Measurements from ENCODE around the gene ERBB4. TPM values are rescaled to one million over a fixed set of nuclear protein-coding genes. Genes with fewer than 3 reads are reported as not detected.

The ERBB4 gene
- total RNA-seq, 1 experiment from 2014 or later, result 0.04 TPM

DNA sequence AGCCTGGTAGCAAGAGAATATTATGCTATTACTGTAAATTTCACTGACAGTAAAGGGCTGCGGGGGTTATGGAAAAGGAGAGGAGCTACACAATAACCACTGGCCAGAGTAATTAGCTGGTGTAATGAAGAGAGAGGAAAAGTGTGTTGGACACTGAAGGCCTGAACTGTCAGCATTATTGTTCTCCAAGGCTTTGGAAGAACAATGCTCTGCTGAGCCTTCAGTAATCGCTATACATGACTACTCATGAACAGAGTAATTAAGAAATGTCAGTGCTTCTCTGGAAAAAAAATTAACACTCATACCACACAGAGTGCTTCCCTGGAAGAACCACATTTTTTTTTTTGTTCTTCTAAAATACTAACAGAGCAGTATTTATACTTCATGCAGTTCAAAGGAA, 1050.9 kb downstream of the ERBB4 start:
- H2BK5ac ChIP-seq (ENCODE audit: insufficient read length, low read length), result no peak overlapping the region
- no peak overlapping the region for H3K23ac ChIP-seq (ENCODE audit: insufficient read length, low read depth, low read length)
- no peak overlapping the region for H3K18ac ChIP-seq (ENCODE audit: insufficient read length, low read depth, low read length)
- no peak overlapping the region for H3K56ac ChIP-seq (ENCODE audit: insufficient read length, low read depth, low read length)
- H3K79me2 ChIP-seq (ENCODE audit: insufficient read depth, low read length), result no peaks in the 10 kb centered on the region
- H4K5ac ChIP-seq (ENCODE audit: insufficient read length, low read depth, low read length), result no peak overlapping the region
- no peak overlapping the region for H3K27ac ChIP-seq (ENCODE audit: insufficient read length, low read depth, low read length)
- no peaks in the 10 kb centered on the region for H3K4me1 ChIP-seq (ENCODE audit: insufficient read depth, low read length)
- no peak for DNase-seq
- H2AK5ac ChIP-seq (ENCODE audit: insufficient read length, low read length), result no peak overlapping the region
- no peaks in the 10 kb centered on the region for H3K23me2 ChIP-seq (ENCODE audit: insufficient read length, low read depth, low read length, poor library complexity, severe bottlenecking)
- no peaks in the 10 kb centered on the region for H3K79me1 ChIP-seq (ENCODE audit: insufficient read depth, low read depth, low read length, poor library complexity, severe bottlenecking)
- H4K91ac ChIP-seq (ENCODE audit: insufficient read length, low read depth, low read length), result no peak overlapping the region
- H2BK20ac ChIP-seq (ENCODE audit: low read depth, low read length, poor library complexity, severe bottlenecking), result no peak overlapping the region
- Mint-ChIP-seq H3K4me3 (no peak overlapping the region), H3K27me3 (ENCODE audit: low read depth) (no peaks in the 10 kb centered on the region), H3K4me1 (peaks cover 6 to 8% of the 10 kb centered on the region in 2 experiments; a peak in 3 of 4 replicates), H3K27ac (no peak overlapping the region), H3K9me3 (no peaks in the 10 kb centered on the region), H3K36me3 (ENCODE audit: insufficient read depth in 1 of 3, low read depth in 3 of 3) (no peaks in the 10 kb centered on the region)
- no peak overlapping the region for H3K14ac ChIP-seq (ENCODE audit: insufficient read depth, low read length)
- no peak overlapping the region for H2BK15ac ChIP-seq (ENCODE audit: low read depth, low read length)
- H3T11ph ChIP-seq (ENCODE audit: low read length), result no peak overlapping the region
- TF ChIP-seq, protein P1, sequence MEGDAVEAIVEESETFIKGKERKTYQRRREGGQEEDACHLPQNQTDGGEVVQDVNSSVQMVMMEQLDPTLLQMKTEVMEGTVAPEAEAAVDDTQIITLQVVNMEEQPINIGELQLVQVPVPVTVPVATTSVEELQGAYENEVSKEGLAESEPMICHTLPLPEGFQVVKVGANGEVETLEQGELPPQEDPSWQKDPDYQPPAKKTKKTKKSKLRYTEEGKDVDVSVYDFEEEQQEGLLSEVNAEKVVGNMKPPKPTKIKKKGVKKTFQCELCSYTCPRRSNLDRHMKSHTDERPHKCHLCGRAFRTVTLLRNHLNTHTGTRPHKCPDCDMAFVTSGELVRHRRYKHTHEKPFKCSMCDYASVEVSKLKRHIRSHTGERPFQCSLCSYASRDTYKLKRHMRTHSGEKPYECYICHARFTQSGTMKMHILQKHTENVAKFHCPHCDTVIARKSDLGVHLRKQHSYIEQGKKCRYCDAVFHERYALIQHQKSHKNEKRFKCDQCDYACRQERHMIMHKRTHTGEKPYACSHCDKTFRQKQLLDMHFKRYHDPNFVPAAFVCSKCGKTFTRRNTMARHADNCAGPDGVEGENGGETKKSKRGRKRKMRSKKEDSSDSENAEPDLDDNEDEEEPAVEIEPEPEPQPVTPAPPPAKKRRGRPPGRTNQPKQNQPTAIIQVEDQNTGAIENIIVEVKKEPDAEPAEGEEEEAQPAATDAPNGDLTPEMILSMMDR (conservative IDR thresholded peaks at IDR 0.05), result no peak
- no peaks in the 10 kb centered on the region for H3K27me3 ChIP-seq (ENCODE audit: insufficient read depth, low read length)
- H2BK12ac ChIP-seq (ENCODE audit: insufficient read length, low read depth, low read length), result no peak overlapping the region
- no peaks in the 10 kb centered on the region for H4K20me1 ChIP-seq (ENCODE audit: control insufficient read depth, insufficient read depth, insufficient read length)
- H3K9me3 ChIP-seq (ENCODE audit: control insufficient read depth, low read depth, low read length), result no peaks in the 10 kb centered on the region
- no peak overlapping the region for H3K9ac ChIP-seq (ENCODE audit: extremely low read depth, insufficient read length, low read length)
- H3K4me2 ChIP-seq (ENCODE audit: insufficient read depth, insufficient read length, low read length), result no peak overlapping the region
- H4K8ac ChIP-seq (replicated peaks; ENCODE audit: insufficient read length, low read depth, low read length), result no peak overlapping the region
- no peak overlapping the region for H3K4ac ChIP-seq (ENCODE audit: low read depth, low read length)
- H2AFZ ChIP-seq (ENCODE audit: low read length), result no peak overlapping the region
- no CpG with 5 or more reads among the region's 2 CpGs for WGBS (ENCODE audit: extremely low coverage, insufficient read length, low lambda C conversion rate)
- no peak overlapping the region for H2BK120ac ChIP-seq (ENCODE audit: low read depth, low read length, poor library complexity, severe bottlenecking)

All from H9 (cell line).